Heart right ventricle (tissue), 16 donors: ENCODE results near the gene HIPK3. TPM values are rescaled to one million over a fixed set of nuclear protein-coding genes. Genes with fewer than 3 reads are reported as not detected.

Source experiments
- ATAC-seq, 8 donors: fragments of 200-7000 bp; cut with Tn5 transposase; one replicate each; pipeline ENCODE4 v1.9.1; 2020; ENCODE audit warnings: mild to moderate bottlenecking in 8 of 8, moderate library complexity in 8 of 8, moderate number of reproducible peaks in 1 of 8
- DNase-seq, 2 donors: peaks; one replicate each; pipeline ENCODE4 v3.0.0-alpha.2; 2020
- H3K27ac ChIP-seq, 10 donors: fragments of 200-600 bp; sonication (generic) in 2 of 10; one replicate each; pipeline versions ENCODE4 v1.5.0 to v1.8.0; 2020 to 2022; ENCODE audit warnings: mild to moderate bottlenecking in 3 of 10
- H3K27me3 ChIP-seq, 7 donors: fragments of 200-600 bp; one replicate each; pipeline ENCODE4 v1.8.0; 2021 to 2022; ENCODE audit warnings: mild to moderate bottlenecking in 2 of 7
- H3K36me3 ChIP-seq, 9 donors: fragments of 200-600 bp; sonication (generic) in 1 of 9; one replicate each; pipeline versions ENCODE4 v1.5.0 to v1.8.0; 2020 to 2022; ENCODE audit warnings: mild to moderate bottlenecking in 2 of 9
- H3K4me1 ChIP-seq, 9 donors: fragments of 200-600 bp; sonication (generic) in 1 of 9; one replicate each; pipeline versions ENCODE4 v1.5.0 to v1.8.0; 2020 to 2022; ENCODE audit warnings: mild to moderate bottlenecking in 4 of 9
- H3K4me3 ChIP-seq, 10 donors: fragments of 200-600 bp; sonication (generic) in 2 of 10; one replicate each; pipeline versions ENCODE4 v1.5.0 to v1.8.0; 2020 to 2022; ENCODE audit warnings: mild to moderate bottlenecking in 7 of 10, moderate library complexity in 2 of 10
- H3K9me3 ChIP-seq, 11 donors: fragments of 200-600 bp in 10 of 11; sonication (generic) in 2 of 11; one replicate each; pipeline versions ENCODE4 v1.5.0 to v1.8.0; 2013 to 2022; ENCODE audit warnings: mild to moderate bottlenecking in 2 of 11, control low read depth in 1 of 11, moderate library complexity in 1 of 11
- WGBS, 2 donors: extraction: QIAGEN DNeasy Blood & Tissue Kit; methylation state at CpG; one replicate each; pipeline ENCODE4 v1.1.7; 2013; ENCODE audit warnings: inconsistent platforms in 1 of 2; 5-methylcytosine and 5-hydroxymethylcytosine counted together
- intact Hi-C, 10 donors: fragments of 100-400 bp; cut with DNase I; formaldehyde crosslinking; loops; one replicate each; pipeline versions ENCODE4 v1.11.1 to v1.14.2; 2022
- polyA plus RNA-seq, 2 donors: library from polyadenylated mRNA; stranded (reverse); fragments of 200-250 nt; gene quantifications; one replicate each; pipeline ENCODE4 v1.2.3, GENCODE V29; 2013
- total RNA-seq, 10 donors: library from RNA; stranded (reverse); fragmentation: NEBNext Ultra II Directional in 3 of 10; extraction: Animal tissue kit (Norgen Biotek cat#: 25700) in 3 of 10; gene quantifications; one replicate each; pipeline versions ENCODE4 v1.2.1 to v1.2.4, GENCODE V29; 2021 to 2023
- TF ChIP-seq, protein P1 (sequence below), 9 donors: fragments of 200-600 bp; sonication (generic) in 2 of 9; IDR thresholded peaks; one replicate each; pipeline versions ENCODE4 v1.5.0 to v1.8.0; 2021 to 2022; ENCODE audit warnings: antibody characterized with exemption in 9 of 9, mild to moderate bottlenecking in 5 of 9, moderate library complexity in 1 of 9
- donor health status: Arrhythmogenic right ventricular cardiomyopathy.
- donor health status: ischemic (EF 13 %, LVEDD 7.1; RV severe dilation, severe dysfunction).
- donor health status: healthy with polysubstance abuse.
- donor health status: DM: no; HTN: yes; CAD: no.
- donor health status: DM: no; HTN: no; CAD: no.
- donor health status: ischemic (EF 25% LVEDD 6.9; RV normal size, moderate dysfunction).
- donor health status: ischemic (EF 25% LVEDD 5.7; RV mildly dilated, moderate dysfunction).
- donor health status: healthy.
- donor health status: DM: yes; HTN: yes; CAD: no.
- donor health status: Ischemic cardiomyopathy.
- donor health status: ischemic (EF 35%, LVEDD 5.7; RV mildly dilated, moderate dysfunction).
- donor health status: nonischemic (EF 11% LVEDD 7.7; RV severe dilation, severe dysfunction).
- donor health status: DM: yes; HTN: yes; CAD: no.
- donor health status: PGD.
- donor health status: ischemic (EF 29% LVEDD 5.4; RV normal size, mild dysfunction).
- donor health status: nonischemic (EF 23%, LVEDD 6.1; RV moderate dilation, normal function).

The HIPK3 gene
- total and polyA plus RNA-seq, 12 donors = 15.9 to 334 (median 276) TPM

DNA sequence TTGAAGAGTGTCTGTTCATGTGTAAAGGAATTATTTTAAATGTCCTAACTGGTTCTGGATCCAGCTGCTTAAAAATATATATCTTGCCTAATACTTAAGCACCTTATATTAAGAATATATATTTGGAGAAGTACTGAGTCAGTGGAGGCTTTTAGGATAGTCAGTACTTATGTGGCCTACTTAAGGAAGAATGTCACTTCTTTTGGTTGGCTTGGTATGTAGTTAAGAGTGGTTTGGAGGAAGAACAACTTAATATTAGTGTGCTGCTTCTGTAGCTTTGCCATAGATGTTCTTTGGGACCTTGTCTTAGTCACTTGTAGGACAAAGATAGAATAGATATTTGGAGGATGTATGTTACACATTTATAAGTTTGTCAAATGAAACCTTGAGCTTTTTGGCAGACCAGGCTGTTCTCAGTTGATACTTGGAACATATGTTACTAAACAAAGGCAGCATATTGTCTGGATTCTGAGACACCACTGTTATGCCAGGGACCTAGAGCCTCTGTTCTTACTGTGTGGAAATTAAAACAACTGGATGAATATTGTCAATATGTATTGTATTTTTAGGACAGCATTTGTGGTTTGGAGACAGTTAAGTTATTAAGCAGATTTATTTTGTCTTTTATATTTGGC, 4.9 kb downstream of the HIPK3 start:
- DNase-seq (no peak), ATAC-seq (no peak)
- H3K4me3 ChIP-seq = peak overlapping the region in 1 of 10 donors; percentile 9
- peak overlapping the region in 9 of 10 donors; percentile 6 to 100 (median 46) for H3K27ac ChIP-seq
- intact Hi-C loops = loop anchor here in 2 of 10 donors (5.0 to 10.0 kb wide), 3 partner anchors 45 to 453 kb away; no protein-coding TSS in a partner anchor
- H3K4me1 ChIP-seq = peaks cover 3 to 80% (median 75%) of the 10 kb centered on the region in 9 donors
- H3K9me3 ChIP-seq = no peaks in the 10 kb centered on the region
- TF ChIP-seq, protein P1, sequence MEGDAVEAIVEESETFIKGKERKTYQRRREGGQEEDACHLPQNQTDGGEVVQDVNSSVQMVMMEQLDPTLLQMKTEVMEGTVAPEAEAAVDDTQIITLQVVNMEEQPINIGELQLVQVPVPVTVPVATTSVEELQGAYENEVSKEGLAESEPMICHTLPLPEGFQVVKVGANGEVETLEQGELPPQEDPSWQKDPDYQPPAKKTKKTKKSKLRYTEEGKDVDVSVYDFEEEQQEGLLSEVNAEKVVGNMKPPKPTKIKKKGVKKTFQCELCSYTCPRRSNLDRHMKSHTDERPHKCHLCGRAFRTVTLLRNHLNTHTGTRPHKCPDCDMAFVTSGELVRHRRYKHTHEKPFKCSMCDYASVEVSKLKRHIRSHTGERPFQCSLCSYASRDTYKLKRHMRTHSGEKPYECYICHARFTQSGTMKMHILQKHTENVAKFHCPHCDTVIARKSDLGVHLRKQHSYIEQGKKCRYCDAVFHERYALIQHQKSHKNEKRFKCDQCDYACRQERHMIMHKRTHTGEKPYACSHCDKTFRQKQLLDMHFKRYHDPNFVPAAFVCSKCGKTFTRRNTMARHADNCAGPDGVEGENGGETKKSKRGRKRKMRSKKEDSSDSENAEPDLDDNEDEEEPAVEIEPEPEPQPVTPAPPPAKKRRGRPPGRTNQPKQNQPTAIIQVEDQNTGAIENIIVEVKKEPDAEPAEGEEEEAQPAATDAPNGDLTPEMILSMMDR (IDR thresholded peaks at IDR 0.05) = no peak
- H3K36me3 ChIP-seq = no peaks in the 10 kb centered on the region
- H3K27me3 ChIP-seq = no peaks in the 10 kb centered on the region

DNA sequence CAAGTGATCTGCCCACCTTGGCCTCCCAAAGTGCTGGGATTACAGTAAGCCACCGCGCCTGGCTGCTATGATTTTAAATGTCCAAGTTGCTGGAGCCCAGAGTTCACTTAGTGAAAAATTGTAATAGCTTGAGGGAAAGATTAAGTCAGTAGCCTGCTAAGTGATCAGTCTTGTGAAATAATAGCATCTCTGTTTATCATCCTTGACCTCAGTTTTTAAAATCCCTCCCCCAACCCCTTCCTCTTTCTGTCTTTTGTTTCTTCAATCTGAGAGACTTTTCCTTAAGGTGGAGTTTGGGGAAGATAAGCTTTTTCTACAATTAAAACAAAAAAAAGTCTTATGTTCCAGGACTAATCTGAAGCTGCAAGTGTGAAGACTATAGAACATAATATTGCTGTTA, 6.4 kb downstream of the HIPK3 start:
- Histone ChIP-seq H3K4me1 (peaks cover 5 to 94% (median 89%) of the 10 kb centered on the region in 9 donors), H3K9me3 (no peaks in the 10 kb centered on the region), H3K36me3 (no peaks in the 10 kb centered on the region), H3K4me3 (no peak overlapping the region), H3K27ac (peak overlapping the region in 9 of 10 donors; percentile 12 to 100 (median 46)), H3K27me3 (no peaks in the 10 kb centered on the region)
- TF ChIP-seq, protein P1 (IDR thresholded peaks at IDR 0.05) = no peak
- ATAC-seq (no peak), DNase-seq (no peak)
- intact Hi-C loops = loop anchor here in 2 of 10 donors (5.0 to 10.0 kb wide), 3 partner anchors 44 to 451 kb away; no protein-coding TSS in a partner anchor
- 36 to 61% methylated on average over 2 of the region's 2 CpGs for WGBS, 2 donors

DNA sequence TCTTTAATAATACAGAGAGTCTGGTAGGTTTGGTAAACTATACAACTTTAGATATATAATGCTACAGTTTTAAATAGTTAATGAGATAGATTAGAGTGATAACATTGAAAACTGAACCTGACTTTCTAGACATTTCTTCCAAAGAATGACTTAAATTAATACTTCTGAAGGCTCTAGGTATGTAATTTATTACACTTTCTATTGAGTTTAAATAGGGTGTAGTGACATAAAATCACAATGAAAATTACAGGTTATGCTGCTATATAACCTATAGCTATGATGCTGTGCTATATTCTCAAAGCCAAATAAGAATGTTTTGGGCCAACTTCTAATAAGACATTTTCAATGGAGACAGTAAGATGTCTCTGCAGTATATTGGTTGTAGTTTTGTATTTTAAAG, 7.7 kb downstream of the HIPK3 start:
- no peak for DNase-seq
- TF ChIP-seq, protein P1 (IDR thresholded peaks at IDR 0.05) = no peak
- intact Hi-C loops = loop anchor here in 2 of 10 donors (5.0 to 10.0 kb wide), 3 partner anchors 42 to 450 kb away; no protein-coding TSS in a partner anchor
- no peaks in the 10 kb centered on the region for H3K27me3 ChIP-seq
- no peaks in the 10 kb centered on the region for H3K36me3 ChIP-seq
- H3K4me1 ChIP-seq = peaks cover 5 to 100% (median 95%) of the 10 kb centered on the region in 9 donors
- H3K4me3 ChIP-seq = no peak overlapping the region
- no peak for ATAC-seq
- H3K9me3 ChIP-seq = no peaks in the 10 kb centered on the region
- H3K27ac ChIP-seq = peak overlapping the region in 3 of 10 donors; percentile 15 to 100 (median 69)

DNA sequence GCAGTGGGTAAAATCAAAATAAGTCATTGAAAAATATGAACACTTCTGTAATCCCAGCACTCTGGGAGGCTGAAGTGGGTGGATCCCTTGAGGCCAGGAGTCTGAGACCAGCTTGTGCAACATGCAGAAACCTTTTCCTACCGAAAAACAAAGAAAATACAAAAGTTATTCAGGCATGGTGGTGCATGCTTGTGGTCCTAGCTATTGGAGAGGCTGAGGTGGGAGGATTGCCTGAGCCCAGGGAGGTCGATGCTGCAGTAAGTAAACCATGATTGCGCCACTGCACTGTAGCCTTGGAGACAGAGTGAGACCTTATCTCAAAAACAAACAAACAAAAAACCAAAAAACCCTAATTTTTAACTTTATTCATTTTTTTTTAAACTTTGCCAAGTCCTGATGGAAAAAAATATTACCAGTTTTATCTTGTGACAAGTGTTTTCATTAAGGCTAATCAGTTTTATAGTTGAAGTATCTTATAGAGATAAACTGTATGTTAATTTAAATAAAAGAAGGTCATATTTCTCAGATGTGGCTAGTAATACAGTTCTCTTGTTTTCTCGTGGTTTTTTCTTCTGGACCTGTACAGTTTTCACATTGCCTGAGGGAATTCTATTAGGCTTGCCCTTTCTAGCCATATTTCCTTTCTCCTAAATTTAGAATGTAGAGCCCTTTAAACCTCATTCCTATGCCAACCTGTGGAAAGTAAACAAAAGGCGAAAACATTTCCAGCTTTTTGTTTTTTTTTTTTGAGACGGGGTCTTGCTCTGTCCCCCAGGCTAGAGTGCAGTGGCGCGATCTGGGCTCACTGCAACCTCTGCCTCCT, 9.4 kb downstream of the HIPK3 start:
- peak; percentile 40 to 84 (median 73) for ATAC-seq
- peak overlapping the region in 9 of 10 donors; percentile 6 to 73 (median 36) for H3K27ac ChIP-seq
- H3K36me3 ChIP-seq = no peaks in the 10 kb centered on the region
- 40 to 47% methylated on average over 8 of the region's 8 CpGs for WGBS, 2 donors
- no peaks in the 10 kb centered on the region for H3K9me3 ChIP-seq
- no peaks in the 10 kb centered on the region for H3K27me3 ChIP-seq
- H3K4me1 ChIP-seq = peaks cover 5 to 100% (median 94%) of the 10 kb centered on the region in 9 donors
- TF ChIP-seq, protein P1 (IDR thresholded peaks at IDR 0.05) = no peak
- DNase-seq = peak; percentile 25 to 30
- no peak overlapping the region for H3K4me3 ChIP-seq
- intact Hi-C loops = loop anchor here in 1 of 10 donors (10.0 kb wide), 1 partner anchor 448 kb away; no protein-coding TSS in a partner anchor
